Activated naive CD4-positive, alpha-beta T cell treated with anti-CD3 and anti-CD28 coated beads, Interleukin-2, amount 10 ng/mL, durations not matched to agents 7 days and 5 days (primary cell): ENCODE measurements around the gene PASD1.

Experiments used
- CTCF ChIA-PET: fragments of 350-600 bp; sonication (Branson Sonifier 250); formaldehyde crosslinking; loops from one replicate; lab custom pipeline; 2021; ENCODE audit warnings: antibody characterized with exemption; lab: Charles Lee
- DNase-seq: peaks from one replicate; pipeline ENCODE4 v3.0.0-alpha.2; 2020
- H3K27ac Mint-ChIP-seq: one replicate; pipeline ENCODE4 v1.8.0; 2021; ENCODE audit warnings: mild to moderate bottlenecking, moderate library complexity, mixed read lengths
- H3K27me3 Mint-ChIP-seq: one replicate; pipeline ENCODE4 v1.8.0; 2021; ENCODE audit warnings: mild to moderate bottlenecking, mixed read lengths
- H3K36me3 Mint-ChIP-seq: one replicate; pipeline ENCODE4 v1.8.0; 2021; ENCODE audit warnings: mixed read lengths
- H3K4me1 Mint-ChIP-seq: one replicate; pipeline ENCODE4 v1.8.0; 2021; ENCODE audit warnings: mixed read lengths
- H3K4me3 Mint-ChIP-seq: one replicate; pipeline ENCODE4 v1.8.0; 2021; ENCODE audit warnings: mild to moderate bottlenecking, moderate library complexity, mixed read lengths
- H3K9me3 Mint-ChIP-seq: one replicate; pipeline ENCODE4 v1.8.0; 2021; ENCODE audit warnings: mixed read lengths

Gene PASD1

GRCh38 chrX:151723156-151723760, 159.8 kb downstream of the PASD1 start:
- no peaks in the 10 kb centered on the region for H3K4me1 Mint-ChIP-seq
- H3K36me3 Mint-ChIP-seq: no peaks in the 10 kb centered on the region
- H3K27me3 Mint-ChIP-seq: no peaks in the 10 kb centered on the region
- H3K9me3 Mint-ChIP-seq: no peaks in the 10 kb centered on the region
- no peak for DNase-seq
- no peak overlapping the region for H3K4me3 Mint-ChIP-seq
- no peak overlapping the region for H3K27ac Mint-ChIP-seq
- CTCF ChIA-PET: no interaction called here

GRCh38 chrX:151724563-151725337, 161.3 kb downstream of the PASD1 start:
- Mint-ChIP-seq H3K9me3 (no peaks in the 10 kb centered on the region), H3K27ac (no peak overlapping the region), H3K4me1 (no peaks in the 10 kb centered on the region), H3K4me3 (no peak overlapping the region), H3K27me3 (no peaks in the 10 kb centered on the region), H3K36me3 (no peaks in the 10 kb centered on the region)
- CTCF ChIA-PET: no interaction called here
- DNase-seq: no peak

- Mint-ChIP-seq H3K27me3 (no peaks in the 10 kb centered on the region), H3K27ac (no peak overlapping the region), H3K9me3 (no peaks in the 10 kb centered on the region), H3K4me3 (no peak overlapping the region), H3K36me3 (no peaks in the 10 kb centered on the region), H3K4me1 (no peaks in the 10 kb centered on the region)
- CTCF ChIA-PET: interaction anchor here (1.1 kb wide), 1 partner anchor 12 kb away, joined by 3 read pairs; no protein-coding TSS in a partner anchor
- DNase-seq: no peak
These were observed 161.8 kb downstream of the PASD1 start for GRCh38 chrX:151725338-151725614.
